Measurements from ENCODE around the gene CDS2.

CDS2 gene

GRCh38 chr20:5172167-5172601, 45.4 kb downstream of the CDS2 start:
- DNase-seq (ENCODE audit: low spot score), result peak; percentile 45
- TF ChIP-seq CTCF (IDR thresholded peaks at IDR 0.05; ENCODE audit: extremely low read depth, missing control alignments), result no peak

- no peak for TF ChIP-seq CTCF (IDR thresholded peaks at IDR 0.05; ENCODE audit: extremely low read depth, missing control alignments)
- DNase-seq (ENCODE audit: low spot score), result no peak
Observed at GRCh38 chr20:5172903-5173463, 46.2 kb downstream of the CDS2 start.

- TF ChIP-seq CTCF (IDR thresholded peaks at IDR 0.05; ENCODE audit: extremely low read depth, missing control alignments), result no peak
Observed at GRCh38 chr20:5173751-5174150, 46.9 kb downstream of the CDS2 start.

GRCh38 chr20:5177071-5177470, 50.3 kb downstream of the CDS2 start:
- no peak for TF ChIP-seq CTCF (IDR thresholded peaks at IDR 0.05; ENCODE audit: extremely low read depth, missing control alignments)
- DNase-seq (ENCODE audit: low spot score), result no peak

More at GRCh38 chr20:5173751-5174150, 46.9 kb downstream of the CDS2 start:
- DNase-seq (ENCODE audit: low spot score), result no peak

- TF ChIP-seq CTCF (IDR thresholded peaks at IDR 0.05; ENCODE audit: extremely low read depth, missing control alignments), result no peak
- DNase-seq (ENCODE audit: low spot score), result no peak
Observed at GRCh38 chr20:5178046-5178445, 51.2 kb downstream of the CDS2 start.

- no peak for DNase-seq (ENCODE audit: low spot score)
- TF ChIP-seq CTCF (IDR thresholded peaks at IDR 0.05; ENCODE audit: extremely low read depth, missing control alignments), result no peak
Observed at GRCh38 chr20:5180421-5180820, 53.6 kb downstream of the CDS2 start.

- no peak for DNase-seq (ENCODE audit: low spot score)
- no peak for TF ChIP-seq CTCF (IDR thresholded peaks at IDR 0.05; ENCODE audit: extremely low read depth, missing control alignments)
Observed at GRCh38 chr20:5180933-5181332, 54.1 kb downstream of the CDS2 start.
